Transverse colon (tissue), 4 donors: ENCODE data around the gene PRKCG. TPM values are rescaled to one million over a fixed set of nuclear protein-coding genes. Genes with fewer than 3 reads are reported as not detected.
"Not testable (repeated sequence)": the region's sequence is repeated elsewhere in the genome, so short reads cannot be mapped to it uniquely, and the experiment has no call there.

Source experiments
- DNase-seq: peaks from one replicate; pipeline ENCODE4 v3.0.0-alpha.2; 2019
- H3K27ac ChIP-seq, 4 donors: fragments of 200-600 bp; sonication (generic); 2 replicates each; pipeline ENCODE4 v1.5.1; 2016 to 2018; ENCODE audit warnings: inconsistent platforms in 4 of 4
- H3K27me3 ChIP-seq: fragments of 200-600 bp; sonication (generic); 2 replicates; pipeline ENCODE4 v1.5.1; 2017; ENCODE audit warnings: inconsistent platforms
- H3K36me3 ChIP-seq, 4 donors: fragments of 200-600 bp; sonication (generic); 2 replicates each; pipeline ENCODE4 v1.5.1; 2017 to 2019; ENCODE audit warnings: inconsistent platforms in 4 of 4
- H3K4me1 ChIP-seq, 4 donors: fragments of 200-600 bp; sonication (generic); 2 replicates each; pipeline ENCODE4 v1.5.1; 2017 to 2020; ENCODE audit warnings: inconsistent platforms in 4 of 4
- H3K4me3 ChIP-seq, 4 donors: fragments of 200-600 bp; sonication (generic); 1 replicate in 1 of 4; 2 replicates in 3 of 4; pipeline versions ENCODE4 v1.5.1 to v1.6.1; 2017 to 2019; ENCODE audit warnings: inconsistent platforms in 4 of 4
- H3K9me3 ChIP-seq, 2 donors: fragments of 200-600 bp; sonication (generic); 2 replicates each; pipeline ENCODE4 v1.5.1; 2017 to 2019; ENCODE audit warnings: inconsistent platforms in 2 of 2
- CTCF ChIP-seq, 5 experiments: fragments of 200-600 bp in 3 of 5; fragments of 450-650 bp in 2 of 5; sonication (generic) in 3 of 5; IDR thresholded peaks; 1 replicate in 2 of 5; 2 replicates in 3 of 5; pipeline ENCODE4 v1.5.1; 2016 to 2017; ENCODE audit warnings: antibody characterized with exemption in 5 of 5, inconsistent platforms in 3 of 5, mild to moderate bottlenecking in 2 of 5, moderate library complexity in 1 of 5
- EP300 ChIP-seq: sonication (generic); formaldehyde crosslinking; IDR thresholded peaks from one replicate; pipeline ENCODE4 v1.6.1; 2017; ENCODE audit warnings: antibody characterized with exemption, low read depth
- POLR2A ChIP-seq: fragments of 450-650 bp; IDR thresholded peaks from one replicate; pipeline ENCODE4 v1.6.1; 2016; ENCODE audit warnings: antibody characterized with exemption, mild to moderate bottlenecking, moderate library complexity
- POLR2AphosphoS5 ChIP-seq, 3 donors: sonication (generic); formaldehyde crosslinking; IDR thresholded peaks; one replicate each; pipeline ENCODE4 v1.6.1; 2016; ENCODE audit warnings: antibody characterized with exemption in 3 of 3
- WGBS, 2 donors: methylation state at CpG; one replicate each; pipeline ENCODE4 v1.1.5; 2018; ENCODE audit warnings: low coverage in 1 of 2; 5-methylcytosine and 5-hydroxymethylcytosine counted together
- in situ Hi-C, 4 donors: fragments of 200-750 bp; cut with MboI; loops; one replicate each; pipeline versions ENCODE4 v1.15.0 to v1.15.1; 2017; ENCODE audit warnings: low sequenced_read_pairs in 3 of 4, low pct_ligation_motif_present in 1 of 4, low pct_unique_long_range_greater_than_20kb in 1 of 4
- intact Hi-C: fragments of 100-400 bp; cut with DNase I; formaldehyde crosslinking; loops from one replicate; pipeline ENCODE4 v1.15.1; 2023; ENCODE audit warnings: low total_unique reads
- total RNA-seq, 4 donors: library from RNA; depleted of rRNA; stranded (reverse); fragments of >200 nt; gene quantifications; one replicate each; pipeline ENCODE4 v1.1.0, GENCODE V29; 2016

Gene PRKCG
- total RNA-seq, 4 donors from 2014 or later = 0.32 TPM; not detected in 3

GRCh38 chr19:53944933-53945332, 62.9 kb downstream of the PRKCG start:
- peaks cover 51% of the 10 kb centered on the region for H3K27me3 ChIP-seq
- no peak for DNase-seq
- H3K36me3 ChIP-seq = no peaks in the 10 kb centered on the region
- 67 to 85% methylated on average over 1 to 4 of the region's 4 CpGs for WGBS, 2 donors
- no peaks in the 10 kb centered on the region for H3K4me1 ChIP-seq
- H3K27ac ChIP-seq = no peak overlapping the region
- intact Hi-C loops = no loop called here
- H3K9me3 ChIP-seq = no peaks in the 10 kb centered on the region
- H3K4me3 ChIP-seq = no peak overlapping the region
- in situ Hi-C loops = no loop called here
- TF ChIP-seq POLR2AphosphoS5 (IDR thresholded peaks at IDR 0.05) (no peak), EP300 (no peak), CTCF (IDR thresholded peaks at IDR 0.05) (no peak), POLR2A (no peak)

- H3K4me1 ChIP-seq = no peaks in the 10 kb centered on the region
- in situ Hi-C loops = no loop called here
- no peak overlapping the region for H3K4me3 ChIP-seq
- H3K27ac ChIP-seq = no peak overlapping the region
- no peak for DNase-seq
- H3K9me3 ChIP-seq = no peaks in the 10 kb centered on the region
- no peaks in the 10 kb centered on the region for H3K36me3 ChIP-seq
- no peak for TF ChIP-seq EP300
- no peak for TF ChIP-seq CTCF (IDR thresholded peaks at IDR 0.05)
- intact Hi-C loops = no loop called here
- WGBS, 2 donors = 38 to 41% methylated on average over 2 to 9 of the region's 9 CpGs
- peaks cover 48% of the 10 kb centered on the region for H3K27me3 ChIP-seq
Measured at GRCh38 chr19:53945441-53945840, 63.4 kb downstream of the PRKCG start.

- in situ Hi-C loops (no loop called here), intact Hi-C loops (no loop called here)
- WGBS, 2 donors = 94 to 100% methylated on average over 1 to 2 of the region's 2 CpGs
- H3K9me3 ChIP-seq = no peaks in the 10 kb centered on the region
- no peak for TF ChIP-seq EP300
- no peak for TF ChIP-seq CTCF (IDR thresholded peaks at IDR 0.05)
- TF ChIP-seq POLR2AphosphoS5 (IDR thresholded peaks at IDR 0.05) = no peak
- no peak for TF ChIP-seq POLR2A
- no peak overlapping the region for H3K27ac ChIP-seq
- no peak for DNase-seq
- no peak overlapping the region for H3K4me3 ChIP-seq
- H3K27me3 ChIP-seq = peaks cover 48% of the 10 kb centered on the region
- no peaks in the 10 kb centered on the region for H3K4me1 ChIP-seq
- H3K36me3 ChIP-seq = no peaks in the 10 kb centered on the region
Measured at GRCh38 chr19:53945998-53946397, 64.0 kb downstream of the PRKCG start.

DNA sequence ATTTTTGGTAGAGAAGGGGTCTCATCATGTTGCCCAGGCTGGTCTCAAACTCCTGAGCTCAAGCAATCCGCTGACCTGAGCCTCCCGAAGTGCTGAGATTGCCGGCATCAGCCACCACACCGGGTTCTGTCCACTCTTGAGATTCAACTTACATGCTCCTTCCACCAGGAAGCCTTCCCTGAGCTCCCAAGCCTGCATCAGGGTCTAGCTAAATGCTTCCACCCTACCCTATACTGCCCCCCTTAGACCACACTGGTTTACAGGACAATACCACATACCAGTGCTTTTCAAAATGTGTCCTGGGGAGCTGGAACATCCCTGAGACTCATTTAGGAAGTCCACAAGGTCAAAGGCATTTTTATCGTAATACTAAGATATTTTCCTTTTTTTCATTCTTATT, 65.6 kb downstream of the PRKCG start:
- WGBS, 2 donors = 70% methylated on average over 5 of the region's 5 CpGs; no CpG with 5 or more reads in 1 of the 2 donors
- no peak for DNase-seq
- H3K36me3 ChIP-seq = no peaks in the 10 kb centered on the region
- H3K9me3 ChIP-seq = no peaks in the 10 kb centered on the region
- intact Hi-C loops (no loop called here), in situ Hi-C loops (no loop called here)
- H3K27me3 ChIP-seq = peaks cover 32% of the 10 kb centered on the region
- H3K4me1 ChIP-seq = no peaks in the 10 kb centered on the region
- TF ChIP-seq POLR2A = no peak
- TF ChIP-seq EP300 = no peak
- TF ChIP-seq POLR2AphosphoS5 (IDR thresholded peaks at IDR 0.05) = no peak
- no peak for TF ChIP-seq CTCF (IDR thresholded peaks at IDR 0.05)
- H3K4me3 ChIP-seq = no peak overlapping the region
- H3K27ac ChIP-seq = no peak overlapping the region

DNA sequence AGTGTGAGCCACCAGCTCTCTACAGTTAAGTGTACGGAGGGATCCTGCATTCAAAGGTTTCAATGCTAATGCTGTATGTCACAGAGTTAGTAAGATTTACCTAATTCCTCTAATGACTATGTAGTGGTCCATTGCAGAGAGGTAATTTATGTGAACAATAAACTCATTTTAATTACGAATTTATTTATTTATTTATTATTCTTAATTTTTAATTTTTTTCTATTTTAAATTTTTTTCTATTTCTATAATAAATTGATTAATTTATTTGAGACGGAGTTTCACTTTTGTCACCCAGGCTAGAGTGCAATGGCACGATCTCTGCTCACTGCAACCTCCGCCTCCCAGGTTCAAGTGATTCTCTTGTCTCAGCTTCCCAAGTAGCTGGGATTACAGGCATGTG, 66.6 kb downstream of the PRKCG start:
- 55 to 88% methylated on average over 4 to 5 of the region's 5 CpGs for WGBS, 2 donors
- in situ Hi-C loops, H3K27ac ChIP-seq, H3K36me3 ChIP-seq, intact Hi-C loops, H3K4me3 ChIP-seq, H3K9me3 ChIP-seq, DNase-seq, H3K4me1 ChIP-seq: not testable (repeated sequence)
- peaks cover 31% of the 10 kb centered on the region for H3K27me3 ChIP-seq
